Stimulated activated CD4-positive, alpha-beta T cell treated with anti-CD3 and anti-CD28 coated beads, Interleukin-2, amount 100 ng/mL, for 4 hours (primary cell): ENCODE results near the gene PPP3CA.
"Not testable (repeated sequence)": the region's sequence is repeated elsewhere in the genome, so short reads cannot be mapped to it uniquely, and the experiment has no call there.

Source experiments
- DNase-seq: peaks from one replicate; pipeline ENCODE4 v3.0.0-alpha.2; 2020; ENCODE audit warnings: low read depth

PPP3CA gene

DNA sequence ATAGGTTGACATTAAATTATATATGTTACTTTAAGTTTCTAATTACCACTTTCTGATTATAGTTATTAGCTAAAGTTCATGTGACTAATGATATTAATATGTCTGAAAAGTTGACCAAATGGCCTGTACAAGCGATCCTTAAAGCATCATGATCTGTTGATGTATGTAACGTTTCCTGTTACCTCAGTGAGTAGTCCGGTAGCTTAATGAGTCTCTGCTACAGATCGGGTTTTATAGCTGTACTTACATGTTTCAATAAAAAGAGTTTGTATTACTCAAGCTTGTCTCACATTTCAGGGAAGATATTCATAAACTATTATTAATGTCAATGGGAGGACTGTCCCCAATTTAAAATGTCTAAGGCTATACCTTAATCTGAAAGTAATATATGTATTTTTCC lies 246.3 kb downstream of the PPP3CA start:
- DNase-seq, result no peak

DNA sequence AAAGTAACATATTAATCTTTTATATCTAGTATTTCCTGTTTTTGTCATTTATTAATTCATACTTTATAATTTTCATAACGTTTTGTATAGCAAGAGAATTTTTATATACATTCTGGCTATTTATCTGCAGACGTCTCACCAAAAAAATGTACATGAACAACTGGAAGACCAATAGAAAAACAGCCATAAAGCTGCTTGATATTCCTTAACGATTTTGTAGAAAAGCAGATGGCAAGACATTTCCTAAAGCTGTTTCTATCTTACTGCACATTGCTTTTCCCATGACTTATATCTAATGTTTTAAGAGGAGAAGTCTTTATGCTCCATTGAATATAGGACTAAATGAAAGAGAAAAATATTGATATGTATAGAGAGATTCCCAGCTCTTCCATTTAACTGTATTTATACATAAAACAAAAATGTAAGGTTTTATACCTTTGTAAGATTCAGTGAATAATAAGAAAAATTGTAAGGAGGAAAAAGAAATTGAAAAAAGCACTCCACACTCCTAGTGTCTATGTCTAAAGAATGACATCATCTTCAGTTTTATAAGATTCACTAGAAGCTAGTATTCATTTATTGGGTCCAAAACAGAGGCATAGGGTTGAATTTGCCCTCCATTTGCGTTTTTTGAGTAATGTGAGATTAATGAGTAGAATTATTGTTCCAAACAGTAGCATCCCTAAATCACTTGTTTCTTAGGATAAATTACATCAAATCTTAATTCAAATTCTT lies 248.5 kb downstream of the PPP3CA start:
- DNase-seq, result no peak

DNA sequence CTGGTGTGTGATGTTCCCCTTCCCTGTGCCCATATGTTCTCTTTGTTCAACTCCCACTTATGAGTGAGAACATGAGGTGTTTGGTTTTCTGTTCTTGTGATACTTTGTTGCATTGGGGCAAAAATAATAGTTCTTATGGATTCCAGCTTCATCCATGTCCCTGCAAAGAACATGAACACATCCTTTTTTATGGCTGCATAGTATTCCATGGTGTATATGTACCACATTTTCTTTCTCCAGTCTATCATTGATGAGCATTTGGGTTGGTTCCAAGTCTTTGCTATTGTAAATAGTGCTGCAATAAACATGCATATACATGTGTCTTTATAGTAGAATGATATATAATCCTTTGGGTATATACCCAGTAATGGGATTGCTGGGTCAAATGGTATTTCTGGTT lies 254.7 kb downstream of the PPP3CA start:
- DNase-seq, result not testable (repeated sequence)

DNA sequence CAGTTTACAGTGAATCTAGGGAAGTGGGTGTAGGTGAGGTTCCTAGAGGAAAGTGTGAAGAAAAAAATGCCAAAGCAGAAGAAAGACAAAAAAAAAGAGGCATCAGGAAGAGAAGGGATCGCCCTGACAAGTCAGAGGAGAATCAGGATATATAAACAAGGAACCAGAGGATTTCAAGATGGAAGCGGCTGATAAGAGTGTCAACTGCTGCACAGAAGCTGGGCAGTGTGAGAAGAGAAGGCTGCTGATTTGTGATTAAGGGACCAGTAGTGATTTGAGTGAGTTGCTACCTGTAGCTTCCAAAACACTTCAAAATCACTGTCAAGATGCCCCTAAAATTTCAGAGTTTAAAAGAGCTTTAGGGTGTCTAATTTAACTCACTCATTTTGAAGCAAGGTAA lies 258.2 kb downstream of the PPP3CA start:
- DNase-seq, result no peak

DNA sequence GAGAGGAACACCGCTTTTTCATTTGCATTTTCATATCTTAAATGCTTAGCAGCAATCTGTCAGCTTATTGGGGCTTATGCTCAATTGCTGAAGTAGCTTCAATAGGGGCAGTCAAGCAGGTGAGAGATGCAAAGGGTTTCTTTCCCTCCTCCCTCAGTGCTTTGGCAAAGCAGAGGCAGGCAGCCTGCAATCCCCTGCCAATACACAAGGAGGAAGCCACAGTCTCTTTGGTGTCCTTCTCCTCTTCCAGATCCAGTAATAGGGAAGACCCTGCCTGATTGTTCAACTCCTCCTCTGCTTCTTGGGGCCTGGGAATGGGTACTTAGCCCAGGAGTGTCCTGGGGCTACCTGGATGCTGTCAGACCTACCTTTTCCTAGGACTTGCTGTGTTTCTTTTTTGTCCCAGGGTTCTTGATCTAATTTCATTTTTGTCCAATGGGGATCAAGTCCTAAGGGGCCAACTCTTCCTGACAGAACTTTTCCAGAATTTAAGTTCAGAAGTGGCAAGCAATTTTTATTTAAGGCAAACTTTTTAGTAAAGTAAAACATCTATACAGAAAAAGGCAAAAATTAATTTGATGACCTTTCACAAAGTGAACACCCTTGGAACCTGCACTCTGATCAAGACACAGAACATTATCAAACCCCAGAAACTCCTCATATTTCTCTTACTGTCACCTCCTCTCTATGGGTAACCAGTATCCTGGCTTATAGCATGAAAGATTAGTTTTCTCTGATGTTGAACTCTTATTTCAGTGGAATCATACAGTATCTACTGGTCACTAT lies 260.3 kb downstream of the PPP3CA start:
- no peak for DNase-seq

DNA sequence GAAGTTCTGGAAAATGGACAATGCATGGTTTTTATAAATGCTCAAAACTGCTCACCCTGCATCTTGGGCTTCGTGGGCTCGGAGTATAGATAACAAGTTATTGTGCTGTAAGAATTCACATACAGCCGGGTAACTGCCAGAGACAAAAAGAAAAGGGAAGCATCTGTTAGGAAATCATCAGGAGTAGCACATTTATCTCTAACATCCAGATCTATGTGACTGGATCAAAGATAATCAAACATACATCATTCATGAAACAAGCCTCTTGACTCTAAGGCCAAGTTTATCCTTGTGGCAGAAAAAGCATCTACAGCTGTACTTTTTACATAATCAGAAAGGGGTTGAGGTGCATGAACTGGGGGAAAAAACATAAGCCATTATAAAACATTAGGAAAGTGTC lies 264.2 kb downstream of the PPP3CA start:
- DNase-seq, result no peak

DNA sequence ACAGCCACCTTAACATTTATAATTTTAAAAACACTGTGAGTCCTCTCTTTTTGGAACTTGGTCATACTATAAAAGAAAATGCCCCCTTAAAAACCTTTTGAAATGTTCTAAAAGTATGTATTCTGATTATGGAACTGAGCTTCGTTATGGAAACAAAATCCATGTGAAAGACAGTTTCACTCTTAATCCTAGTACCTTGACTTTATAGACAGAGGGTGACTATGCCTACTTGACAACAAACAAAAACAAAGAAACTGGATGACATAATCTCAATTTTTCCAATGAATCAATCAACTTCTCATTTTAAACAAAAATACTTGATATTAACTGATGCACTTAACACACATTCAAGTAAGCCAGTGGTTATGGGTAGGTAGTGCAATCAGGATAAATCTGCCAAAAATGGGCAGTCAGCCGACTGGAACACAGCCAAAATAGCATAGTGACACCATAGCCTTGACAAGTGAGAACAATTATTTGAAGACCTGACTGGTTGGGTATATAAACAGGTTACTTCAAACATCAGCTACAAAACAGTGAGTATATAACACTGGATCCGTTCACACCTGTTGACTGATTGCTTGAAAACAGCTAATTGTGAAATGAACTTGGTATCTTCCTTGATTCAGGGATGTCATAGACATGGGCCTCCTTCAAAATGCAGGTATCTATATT lies 265.5 kb downstream of the PPP3CA start:
- DNase-seq, result no peak

DNA sequence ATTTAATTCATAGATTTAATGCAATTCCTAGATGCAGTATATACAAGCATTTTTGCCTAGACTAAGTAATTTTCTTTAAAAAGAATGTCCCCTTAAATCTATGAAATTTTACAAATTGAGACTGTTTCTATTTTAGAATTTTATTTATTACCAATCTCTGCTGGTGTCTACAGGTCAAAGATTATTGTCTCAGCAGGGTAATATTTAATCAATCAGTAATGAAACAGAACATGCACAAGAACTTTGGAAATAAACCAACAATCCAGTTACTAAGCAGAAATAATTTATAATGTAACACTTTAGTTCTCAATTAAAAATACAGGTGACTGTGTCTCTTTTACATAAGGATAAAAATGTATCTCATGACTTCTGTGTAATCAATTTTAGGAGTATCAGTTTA lies 266.2 kb downstream of the PPP3CA start:
- DNase-seq, result no peak

DNA sequence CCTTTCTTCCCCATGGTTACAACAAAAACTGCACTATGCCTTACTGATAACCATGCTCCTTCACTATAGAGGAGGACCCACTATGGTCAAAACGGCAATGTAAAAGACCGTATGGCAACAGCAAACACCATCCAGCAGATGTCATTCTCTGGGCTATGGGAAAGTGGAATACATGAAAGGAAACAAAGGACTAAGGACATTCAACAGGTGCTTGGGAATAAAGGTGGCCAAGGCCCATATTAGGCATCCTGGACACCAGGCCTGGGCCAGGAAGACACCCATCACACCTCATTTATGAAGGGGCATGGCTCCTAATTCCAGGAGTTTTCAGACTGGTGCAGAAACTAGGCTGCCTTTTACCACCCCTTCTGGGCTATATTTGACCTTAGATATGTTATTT lies 268.4 kb downstream of the PPP3CA start:
- DNase-seq, result no peak

DNA sequence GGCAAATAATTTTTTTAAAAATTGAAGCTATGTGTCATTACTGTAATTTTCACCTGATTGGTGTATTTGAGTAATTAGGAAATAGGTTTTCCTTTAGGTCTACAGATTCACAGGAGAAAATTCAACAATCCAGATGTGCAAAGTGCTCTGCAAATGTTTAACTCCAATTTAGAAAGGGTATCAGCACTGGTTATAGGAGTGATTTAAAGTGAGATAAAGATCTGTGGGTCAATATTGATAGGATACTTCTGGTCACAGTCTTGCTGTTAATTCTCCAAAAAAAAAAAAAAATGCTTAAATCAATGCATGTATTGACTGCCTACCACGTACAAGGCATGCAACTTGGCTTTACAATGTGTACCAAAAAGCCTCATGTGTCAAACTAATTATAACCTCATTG lies 271.3 kb downstream of the PPP3CA start:
- DNase-seq, result no peak

DNA sequence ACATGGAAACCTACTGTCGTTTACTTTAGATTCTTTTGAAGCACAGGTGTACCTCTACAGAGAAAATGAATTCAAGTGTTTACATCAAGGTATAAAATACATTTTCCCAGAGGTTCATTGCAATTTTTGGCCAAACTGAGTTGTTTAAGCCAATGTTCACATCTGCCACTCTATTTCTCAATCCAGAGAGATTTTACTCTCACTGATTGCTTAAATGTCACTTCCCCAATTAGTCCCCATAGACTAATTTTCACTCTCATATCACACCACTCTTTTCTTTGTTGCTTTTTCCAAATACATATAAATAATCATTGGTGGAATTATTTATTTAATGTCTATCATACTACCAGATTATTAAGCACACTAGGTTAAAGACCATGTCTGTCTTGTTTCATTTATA lies 271.8 kb downstream of the PPP3CA start:
- no peak for DNase-seq

DNA sequence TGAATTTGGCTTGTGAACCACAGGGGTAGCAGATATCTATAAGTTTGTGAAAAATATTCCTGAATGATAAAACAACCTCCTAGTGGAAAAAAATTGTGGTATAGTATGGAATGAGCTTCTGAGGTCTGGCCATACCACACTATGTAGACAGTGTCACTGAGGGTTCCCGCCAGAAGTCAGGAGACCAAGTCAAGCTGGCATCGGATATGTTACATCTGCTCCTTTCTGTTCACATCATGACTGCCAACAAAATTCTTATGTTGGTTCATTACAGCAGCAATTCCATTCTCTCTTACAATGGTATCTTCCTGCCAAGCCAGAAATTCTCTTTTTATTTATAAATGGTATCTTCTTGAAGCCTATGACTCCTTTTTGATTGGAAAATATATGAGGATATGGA lies 273.0 kb downstream of the PPP3CA start:
- no peak for DNase-seq

DNA sequence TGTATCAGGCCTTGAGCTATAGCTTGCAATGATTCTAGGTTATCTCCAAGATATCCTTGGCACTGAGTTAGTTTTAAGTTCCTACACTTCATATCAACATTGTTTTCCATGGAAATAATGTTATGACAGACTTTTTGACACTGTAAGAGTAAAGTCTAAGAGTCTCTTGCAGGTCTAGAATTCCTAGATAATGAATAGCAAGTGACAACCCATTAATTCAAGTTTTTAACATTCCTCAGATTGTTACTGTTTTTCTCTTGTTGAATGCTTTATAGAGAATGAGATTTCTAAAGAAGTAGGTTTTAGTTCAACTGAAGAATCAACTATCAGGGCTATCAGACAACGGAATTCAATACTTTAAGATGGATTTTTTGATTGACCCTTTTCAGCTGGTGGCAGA lies 276.1 kb downstream of the PPP3CA start:
- DNase-seq, result no peak

DNA sequence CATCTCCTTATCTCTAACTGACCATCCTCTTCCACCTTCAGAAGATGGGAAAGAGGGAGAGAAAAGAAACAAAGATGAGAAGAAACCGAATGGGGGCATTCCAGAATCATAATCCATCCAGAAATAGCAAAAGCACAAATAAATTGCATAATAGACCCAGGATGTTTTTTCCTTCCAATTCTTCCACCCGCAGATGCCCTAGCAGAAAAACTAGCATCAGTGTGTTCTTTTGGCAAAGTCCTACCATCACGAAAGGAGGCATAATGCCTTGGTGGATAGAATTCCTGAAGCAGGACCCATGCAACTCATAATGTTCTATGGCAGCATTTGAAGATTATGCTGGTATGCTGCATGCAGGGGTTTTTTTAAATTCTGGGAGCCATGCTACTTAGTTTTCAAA lies 279.2 kb downstream of the PPP3CA start:
- no peak for DNase-seq

DNA sequence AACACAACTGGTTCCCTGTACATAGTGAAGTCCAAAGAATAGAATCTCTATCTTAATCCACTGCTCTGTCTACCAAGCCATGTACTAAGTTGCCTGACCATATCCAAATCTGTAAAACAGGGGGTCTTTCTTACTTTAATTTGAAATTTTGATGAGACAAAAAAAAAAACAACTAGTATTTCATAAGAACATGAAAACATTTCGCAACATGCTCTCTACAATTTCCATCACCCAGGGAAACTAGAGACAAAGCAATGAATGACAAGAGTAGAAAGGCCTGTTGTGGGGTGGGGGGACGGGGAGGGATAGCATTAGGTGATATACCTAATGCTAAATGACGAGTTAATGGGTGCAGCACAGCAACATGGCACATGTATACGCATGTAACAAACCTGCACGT lies 279.9 kb downstream of the PPP3CA start:
- DNase-seq, result no peak

DNA sequence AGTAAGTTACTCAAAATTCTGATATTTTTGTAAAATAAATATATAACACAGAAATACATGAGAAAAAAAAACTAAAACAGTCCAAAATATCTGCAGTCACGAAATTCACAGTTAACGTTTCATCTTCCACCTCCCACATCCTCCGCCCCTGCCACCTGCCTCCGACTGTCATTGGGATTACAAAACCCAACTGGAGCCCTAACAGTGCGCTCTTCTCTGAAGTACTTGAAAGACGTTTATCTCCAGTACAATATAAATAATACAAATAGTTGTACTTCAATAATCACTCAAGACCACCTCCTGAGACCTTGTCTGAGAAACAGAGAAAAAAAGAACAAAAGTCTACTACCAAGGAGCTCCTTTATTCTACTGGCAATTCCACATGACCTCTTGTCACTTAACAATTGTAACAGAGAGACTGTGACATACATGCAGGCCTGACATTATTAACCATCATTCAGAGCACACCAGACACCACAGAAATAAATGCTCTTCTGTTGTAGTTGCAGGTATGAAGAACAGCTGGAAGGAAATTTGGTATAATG lies 280.6 kb downstream of the PPP3CA start:
- no peak for DNase-seq

DNA sequence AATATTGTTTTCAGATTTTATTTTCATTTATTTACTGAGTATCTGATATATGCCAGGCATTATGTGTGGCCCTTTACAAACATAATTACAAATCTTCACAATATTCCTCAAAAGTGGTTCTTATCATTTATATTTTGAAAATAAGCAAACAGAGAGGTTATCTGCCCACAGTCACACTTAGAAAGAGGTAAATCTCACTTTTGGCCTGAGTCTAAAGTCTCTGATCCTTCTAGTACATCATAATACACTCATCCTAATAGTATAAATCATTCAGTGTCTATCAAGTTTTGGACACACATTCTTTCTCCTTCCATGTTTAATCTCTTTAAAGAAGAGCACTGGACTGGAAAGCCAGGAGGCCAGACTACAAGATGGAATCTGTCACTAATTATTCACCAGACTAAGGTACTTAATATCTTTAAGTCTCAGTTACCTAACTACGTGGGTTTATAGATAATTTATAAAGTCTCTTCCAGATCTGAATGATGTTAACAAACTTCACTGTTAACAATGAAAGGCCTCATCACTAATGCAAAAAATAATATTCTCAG lies 281.3 kb downstream of the PPP3CA start:
- no peak for DNase-seq

DNA sequence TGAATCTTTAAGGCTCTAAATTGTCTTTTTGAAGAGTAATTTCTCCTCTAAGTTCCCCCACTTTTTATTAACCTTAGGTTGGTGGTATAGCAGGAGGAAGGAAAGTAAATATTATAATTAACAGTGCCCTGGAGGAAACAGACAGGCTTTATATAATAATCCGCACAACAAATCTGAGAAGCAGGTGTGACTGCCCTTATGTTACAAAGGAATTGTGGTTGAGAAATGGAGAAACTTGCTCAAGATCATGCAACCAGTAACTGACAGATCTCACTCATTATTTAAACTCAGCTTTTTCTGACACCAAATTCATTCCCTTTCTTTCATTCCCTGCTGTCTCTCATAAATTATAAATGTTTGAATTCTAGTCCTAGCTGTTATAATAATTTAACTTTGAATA lies 282.0 kb downstream of the PPP3CA start:
- no peak for DNase-seq

DNA sequence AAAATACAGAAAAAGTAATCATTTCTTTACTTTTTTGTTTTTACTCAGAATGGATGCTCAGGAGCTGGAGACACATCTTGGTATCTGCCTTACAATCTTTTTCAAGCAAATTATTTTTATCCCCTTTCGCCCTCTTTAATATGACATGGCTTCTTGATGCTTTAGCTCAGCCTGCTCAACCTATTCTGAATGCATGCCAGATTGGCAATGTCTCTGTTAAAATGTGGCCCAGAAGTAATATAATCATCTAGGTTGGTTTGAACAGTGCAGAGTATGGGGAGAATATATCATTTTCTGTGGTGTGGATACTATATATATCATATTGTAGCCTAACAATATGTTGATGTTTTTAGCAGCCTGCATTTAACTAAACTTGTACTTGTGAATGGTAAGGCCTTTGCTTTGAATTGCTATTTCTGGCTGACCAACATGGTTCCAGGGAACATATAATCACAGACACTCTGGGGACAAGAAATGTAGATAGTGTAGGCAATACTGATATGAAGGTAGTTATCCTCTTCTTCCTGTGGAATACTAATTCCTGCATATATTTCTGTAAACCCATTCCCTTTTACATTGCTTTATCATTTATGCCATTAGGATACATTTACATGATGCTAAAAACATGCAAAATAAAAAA lies 282.7 kb downstream of the PPP3CA start:
- no peak for DNase-seq

DNA sequence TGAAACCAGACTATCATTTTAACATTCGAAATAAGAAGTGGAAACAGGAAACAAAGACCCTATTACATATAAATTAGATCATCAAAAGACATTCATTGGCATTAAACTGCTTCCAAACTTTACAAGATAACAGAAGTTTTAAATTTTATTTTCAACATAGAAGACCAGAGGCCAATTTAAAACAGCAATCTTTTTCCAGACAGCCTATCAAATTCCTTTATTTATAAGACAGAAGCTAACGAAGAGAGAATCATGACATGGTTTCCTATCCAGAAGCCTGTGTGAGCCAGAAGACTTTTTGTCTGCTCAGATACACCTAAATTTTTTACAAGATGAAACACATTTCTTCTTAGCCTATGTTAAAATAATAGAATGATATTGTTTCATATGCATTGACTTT lies 291.9 kb downstream of the PPP3CA start:
- DNase-seq, result no peak

DNA sequence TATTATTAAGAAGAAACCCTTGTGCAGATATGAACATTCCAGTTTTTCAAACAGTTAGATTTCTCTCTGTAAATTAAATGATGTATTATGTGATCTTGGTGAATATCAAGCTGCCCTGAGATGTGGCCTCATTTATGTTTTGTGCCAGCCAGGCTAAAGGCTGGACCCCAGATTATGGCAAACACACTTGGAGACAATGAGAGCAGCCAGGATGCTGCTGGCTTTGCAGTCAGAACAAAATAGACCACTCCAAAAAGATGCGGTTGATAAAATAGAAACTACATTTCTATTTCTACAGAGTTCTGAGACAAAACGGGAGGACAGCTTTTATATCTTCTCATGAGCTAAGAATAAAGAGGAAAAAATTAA lies 296.5 kb downstream of the PPP3CA start:
- DNase-seq, result no peak
